Upper lobe of left lung (tissue), 4 donors: Measurements from ENCODE around the gene LRBA.
"Not testable (repeated sequence)": the region's sequence is repeated elsewhere in the genome, so short reads cannot be mapped to it uniquely, and the experiment has no call there.

Experiments
- EP300 ChIP-seq, 4 donors: sonication (generic); formaldehyde crosslinking; IDR thresholded peaks; one replicate each; pipeline ENCODE4 v1.5.1; 2017; ENCODE audit warnings: antibody characterized with exemption in 4 of 4, control low read depth in 2 of 4
- POLR2A ChIP-seq, 4 donors: fragments of 450-650 bp; IDR thresholded peaks; one replicate each; pipeline ENCODE4 v1.5.1; 2016 to 2017; ENCODE audit warnings: antibody characterized with exemption in 4 of 4, mild to moderate bottlenecking in 2 of 4
- POLR2AphosphoS5 ChIP-seq, 2 donors: sonication (generic); formaldehyde crosslinking; IDR thresholded peaks; one replicate each; pipeline ENCODE4 v1.5.1; 2017; ENCODE audit warnings: antibody characterized with exemption in 2 of 2
- TF ChIP-seq, protein P1 (sequence below), 6 experiments: fragments of 450-650 bp in 4 of 6; fragments of 200-600 bp in 2 of 6; sonication (generic) in 2 of 6; IDR thresholded peaks; one replicate each; pipeline ENCODE4 v1.5.1; 2016 to 2019; ENCODE audit warnings: antibody characterized with exemption in 6 of 6

DNA sequence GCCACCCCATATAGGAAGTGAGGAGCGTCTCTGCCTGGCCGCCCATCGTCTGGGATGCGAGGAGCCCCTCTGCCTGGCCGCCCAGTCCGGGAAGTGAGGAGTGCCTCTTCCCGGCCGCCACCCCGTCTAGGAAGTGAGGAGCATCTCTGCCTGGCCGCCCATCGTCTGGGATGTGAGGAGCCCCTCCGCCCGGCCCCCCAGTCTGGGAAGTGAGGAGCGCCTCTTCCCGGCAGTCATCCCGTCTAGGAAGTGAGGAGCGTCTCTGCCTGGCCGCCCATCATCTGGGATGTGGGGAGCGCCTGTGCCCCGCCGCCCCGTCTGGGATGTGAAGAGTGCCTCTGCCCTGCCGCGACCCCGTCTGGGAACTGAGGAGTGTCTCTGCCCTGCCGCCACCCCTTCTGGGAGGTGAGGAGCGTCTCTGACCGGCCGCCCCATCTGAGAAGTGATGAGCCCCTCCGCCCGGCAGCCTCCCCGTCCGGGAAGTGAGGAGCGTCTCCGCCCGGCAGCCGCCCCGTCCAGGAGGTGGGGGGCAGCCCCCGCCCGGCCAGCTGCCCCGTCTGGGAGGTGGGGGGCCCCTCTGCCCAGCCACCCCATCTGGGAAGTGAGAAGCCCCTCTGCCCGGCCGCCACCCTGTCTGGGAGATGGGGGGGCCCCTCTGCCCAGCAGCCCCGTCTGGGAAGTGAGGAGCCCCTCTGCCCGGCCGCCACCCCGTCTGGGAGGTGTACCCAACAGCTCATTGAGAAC, 51.3 kb downstream of the LRBA start:
- not testable (repeated sequence) for TF ChIP-seq POLR2AphosphoS5, POLR2A, EP300 (IDR thresholded peaks at IDR 0.05)
- TF ChIP-seq, protein P1, sequence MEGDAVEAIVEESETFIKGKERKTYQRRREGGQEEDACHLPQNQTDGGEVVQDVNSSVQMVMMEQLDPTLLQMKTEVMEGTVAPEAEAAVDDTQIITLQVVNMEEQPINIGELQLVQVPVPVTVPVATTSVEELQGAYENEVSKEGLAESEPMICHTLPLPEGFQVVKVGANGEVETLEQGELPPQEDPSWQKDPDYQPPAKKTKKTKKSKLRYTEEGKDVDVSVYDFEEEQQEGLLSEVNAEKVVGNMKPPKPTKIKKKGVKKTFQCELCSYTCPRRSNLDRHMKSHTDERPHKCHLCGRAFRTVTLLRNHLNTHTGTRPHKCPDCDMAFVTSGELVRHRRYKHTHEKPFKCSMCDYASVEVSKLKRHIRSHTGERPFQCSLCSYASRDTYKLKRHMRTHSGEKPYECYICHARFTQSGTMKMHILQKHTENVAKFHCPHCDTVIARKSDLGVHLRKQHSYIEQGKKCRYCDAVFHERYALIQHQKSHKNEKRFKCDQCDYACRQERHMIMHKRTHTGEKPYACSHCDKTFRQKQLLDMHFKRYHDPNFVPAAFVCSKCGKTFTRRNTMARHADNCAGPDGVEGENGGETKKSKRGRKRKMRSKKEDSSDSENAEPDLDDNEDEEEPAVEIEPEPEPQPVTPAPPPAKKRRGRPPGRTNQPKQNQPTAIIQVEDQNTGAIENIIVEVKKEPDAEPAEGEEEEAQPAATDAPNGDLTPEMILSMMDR (IDR thresholded peaks at IDR 0.05): not testable (repeated sequence)
